Stimulated activated naive CD8-positive, alpha-beta T cell treated with anti-CD3 and anti-CD28 coated beads, Interleukin-15, Interleukin-2, amounts not matched to agents 100 ng/mL and 50 ng/mL, for 24 hours (primary cell): ENCODE measurements around the gene KDM2A.
A peak's percentile ranks its signal among the peaks of the same experiment; 100 is the strongest.

Source experiments
- H3K27ac Mint-ChIP-seq: one replicate; pipeline ENCODE4 v1.8.0; 2021; ENCODE audit warnings: mild to moderate bottlenecking, mixed read lengths
- H3K27me3 Mint-ChIP-seq: one replicate; pipeline ENCODE4 v1.8.0; 2021; ENCODE audit warnings: mixed read lengths
- H3K36me3 Mint-ChIP-seq: one replicate; pipeline ENCODE4 v1.8.0; 2021; ENCODE audit warnings: low read depth, mixed read lengths
- H3K4me1 Mint-ChIP-seq: one replicate; pipeline ENCODE4 v1.8.0; 2021; ENCODE audit warnings: low read depth, mixed read lengths
- H3K4me3 Mint-ChIP-seq: one replicate; pipeline ENCODE4 v1.8.0; 2021; ENCODE audit warnings: mild to moderate bottlenecking, mixed read lengths
- H3K9me3 Mint-ChIP-seq: one replicate; pipeline ENCODE4 v1.8.0; 2021; ENCODE audit warnings: mixed read lengths

The KDM2A gene

GRCh38 chr11:67118801-67119584 is at the start of gene KDM2A:
Gene KDM2A (plus strand): TSS chr11:67119263. CDS start chr11:67121317, 2,054 bp downstream.
- Mint-ChIP-seq H3K36me3 (peaks cover 26% of the 10 kb centered on the region), H3K9me3 (no peaks in the 10 kb centered on the region), H3K27me3 (no peaks in the 10 kb centered on the region), H3K4me3 (peak within 1 kb of the TSS; percentile 95), H3K27ac (peak within 1 kb of the TSS; percentile 92), H3K4me1 (peaks cover 41% of the 10 kb centered on the region)

GRCh38 chr11:67071420-67072284 is 47.4 kb upstream of the KDM2A start:
- no peaks in the 10 kb centered on the region for H3K4me1 Mint-ChIP-seq
- no peak overlapping the region for H3K4me3 Mint-ChIP-seq
- no peak overlapping the region for H3K27ac Mint-ChIP-seq
- no peaks in the 10 kb centered on the region for H3K36me3 Mint-ChIP-seq
- no peaks in the 10 kb centered on the region for H3K9me3 Mint-ChIP-seq
- H3K27me3 Mint-ChIP-seq: peaks cover 3% of the 10 kb centered on the region

GRCh38 chr11:67072295-67072694 is 46.8 kb upstream of the KDM2A start:
- Mint-ChIP-seq H3K27ac (no peak overlapping the region), H3K4me1 (no peaks in the 10 kb centered on the region), H3K27me3 (peaks cover 3% of the 10 kb centered on the region), H3K36me3 (no peaks in the 10 kb centered on the region), H3K9me3 (no peaks in the 10 kb centered on the region), H3K4me3 (no peak overlapping the region)

- H3K36me3 Mint-ChIP-seq: no peaks in the 10 kb centered on the region
- H3K27me3 Mint-ChIP-seq: peaks cover 3% of the 10 kb centered on the region
- no peaks in the 10 kb centered on the region for H3K9me3 Mint-ChIP-seq
- H3K4me3 Mint-ChIP-seq: no peak overlapping the region
- peaks cover 9% of the 10 kb centered on the region for H3K4me1 Mint-ChIP-seq
- no peak overlapping the region for H3K27ac Mint-ChIP-seq
These were observed 45.2 kb upstream of the KDM2A start for GRCh38 chr11:67073908-67074307.

- H3K4me1 Mint-ChIP-seq: peaks cover 14% of the 10 kb centered on the region
- H3K27ac Mint-ChIP-seq: no peak overlapping the region
- H3K36me3 Mint-ChIP-seq: no peaks in the 10 kb centered on the region
- H3K27me3 Mint-ChIP-seq: peaks cover 3% of the 10 kb centered on the region
- H3K9me3 Mint-ChIP-seq: no peaks in the 10 kb centered on the region
- no peak overlapping the region for H3K4me3 Mint-ChIP-seq
These were observed 42.9 kb upstream of the KDM2A start for GRCh38 chr11:67076202-67076601.

GRCh38 chr11:67079065-67079705 is 39.9 kb upstream of the KDM2A start:
- peaks cover 15% of the 10 kb centered on the region for H3K27me3 Mint-ChIP-seq

GRCh38 chr11:67082071-67082791 is 36.8 kb upstream of the KDM2A start:
- no peak overlapping the region for H3K27ac Mint-ChIP-seq
- H3K36me3 Mint-ChIP-seq: no peaks in the 10 kb centered on the region
- no peaks in the 10 kb centered on the region for H3K9me3 Mint-ChIP-seq
- peaks cover 24% of the 10 kb centered on the region for H3K4me1 Mint-ChIP-seq
- H3K27me3 Mint-ChIP-seq: peaks cover 12% of the 10 kb centered on the region
- H3K4me3 Mint-ChIP-seq: peak overlapping the region; percentile 31

More at GRCh38 chr11:67079065-67079705, 39.9 kb upstream of the KDM2A start:
- Mint-ChIP-seq H3K4me1 (peaks cover 24% of the 10 kb centered on the region), H3K4me3 (peak overlapping the region; percentile 20), H3K27ac (peak overlapping the region; percentile 28), H3K9me3 (no peaks in the 10 kb centered on the region), H3K36me3 (no peaks in the 10 kb centered on the region)

- no peaks in the 10 kb centered on the region for H3K36me3 Mint-ChIP-seq
- H3K9me3 Mint-ChIP-seq: no peaks in the 10 kb centered on the region
- H3K27ac Mint-ChIP-seq: no peak overlapping the region
- H3K27me3 Mint-ChIP-seq: peaks cover 12% of the 10 kb centered on the region
- peaks cover 16% of the 10 kb centered on the region for H3K4me1 Mint-ChIP-seq
- no peak overlapping the region for H3K4me3 Mint-ChIP-seq
These were observed 35.2 kb upstream of the KDM2A start for GRCh38 chr11:67083786-67084366.

GRCh38 chr11:67085617-67086016 is 33.4 kb upstream of the KDM2A start:
- Mint-ChIP-seq H3K36me3 (no peaks in the 10 kb centered on the region), H3K27me3 (peaks cover 12% of the 10 kb centered on the region), H3K9me3 (no peaks in the 10 kb centered on the region), H3K4me3 (no peak overlapping the region), H3K4me1 (peaks cover 10% of the 10 kb centered on the region), H3K27ac (no peak overlapping the region)

GRCh38 chr11:67090717-67091116 is 28.3 kb upstream of the KDM2A start:
- Mint-ChIP-seq H3K27me3 (no peaks in the 10 kb centered on the region), H3K36me3 (no peaks in the 10 kb centered on the region), H3K4me3 (no peak overlapping the region), H3K27ac (no peak overlapping the region), H3K9me3 (no peaks in the 10 kb centered on the region), H3K4me1 (no peaks in the 10 kb centered on the region)

- Mint-ChIP-seq H3K4me1 (peaks cover 6% of the 10 kb centered on the region), H3K9me3 (no peaks in the 10 kb centered on the region), H3K4me3 (no peak overlapping the region), H3K36me3 (no peaks in the 10 kb centered on the region), H3K27ac (no peak overlapping the region), H3K27me3 (no peaks in the 10 kb centered on the region)
These were observed 23.9 kb upstream of the KDM2A start for GRCh38 chr11:67095214-67095507.

- no peak overlapping the region for H3K27ac Mint-ChIP-seq
- H3K9me3 Mint-ChIP-seq: no peaks in the 10 kb centered on the region
- peaks cover 22% of the 10 kb centered on the region for H3K4me1 Mint-ChIP-seq
- H3K4me3 Mint-ChIP-seq: no peak overlapping the region
- no peaks in the 10 kb centered on the region for H3K36me3 Mint-ChIP-seq
- no peaks in the 10 kb centered on the region for H3K27me3 Mint-ChIP-seq
These were observed 20.1 kb upstream of the KDM2A start for GRCh38 chr11:67098799-67099429.

- H3K4me3 Mint-ChIP-seq: no peak overlapping the region
- H3K27me3 Mint-ChIP-seq: no peaks in the 10 kb centered on the region
- peaks cover 31% of the 10 kb centered on the region for H3K4me1 Mint-ChIP-seq
- peak overlapping the region; percentile 64 for H3K27ac Mint-ChIP-seq
- H3K36me3 Mint-ChIP-seq: no peaks in the 10 kb centered on the region
- H3K9me3 Mint-ChIP-seq: no peaks in the 10 kb centered on the region
These were observed 19.2 kb upstream of the KDM2A start for GRCh38 chr11:67099831-67100324.

- Mint-ChIP-seq H3K27ac (peak overlapping the region; percentile 10), H3K27me3 (no peaks in the 10 kb centered on the region), H3K4me3 (no peak overlapping the region), H3K9me3 (no peaks in the 10 kb centered on the region), H3K36me3 (no peaks in the 10 kb centered on the region), H3K4me1 (peaks cover 31% of the 10 kb centered on the region)
These were observed 16.4 kb upstream of the KDM2A start for GRCh38 chr11:67102664-67103063.
